NOMO-1 treated with dmso at 0.1 percent for 144 hours (cell line): ENCODE results near the gene FBLIM1.

Experiments
- DNase-seq: peaks from one replicate; lab custom pipeline; 2025; ENCODE audit not compliant: unreplicated experiment; lab: John Stamatoyannopoulos, UW

The FBLIM1 gene

DNA sequence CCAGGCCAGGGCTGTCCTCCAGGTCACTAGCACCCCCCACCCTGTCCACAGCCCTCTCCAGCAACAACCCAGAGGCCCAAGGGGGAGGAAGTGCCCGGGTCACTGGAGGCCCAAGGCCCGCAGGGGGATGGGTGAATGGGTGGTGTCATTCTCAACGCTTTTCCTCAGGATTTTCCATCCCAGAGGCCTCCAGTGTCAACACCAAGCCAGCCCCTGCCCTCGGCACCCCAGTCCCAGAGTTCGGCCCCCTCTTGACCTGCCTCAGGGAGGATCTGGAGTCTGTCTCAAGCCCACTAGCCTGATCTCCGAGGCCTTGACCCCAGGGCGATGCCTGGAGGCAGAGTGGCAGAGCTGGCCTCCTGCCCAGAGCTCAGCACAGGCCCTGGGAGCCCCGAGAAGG, 11.2 kb upstream of the FBLIM1 start:
- DNase-seq, result no peak

DNA sequence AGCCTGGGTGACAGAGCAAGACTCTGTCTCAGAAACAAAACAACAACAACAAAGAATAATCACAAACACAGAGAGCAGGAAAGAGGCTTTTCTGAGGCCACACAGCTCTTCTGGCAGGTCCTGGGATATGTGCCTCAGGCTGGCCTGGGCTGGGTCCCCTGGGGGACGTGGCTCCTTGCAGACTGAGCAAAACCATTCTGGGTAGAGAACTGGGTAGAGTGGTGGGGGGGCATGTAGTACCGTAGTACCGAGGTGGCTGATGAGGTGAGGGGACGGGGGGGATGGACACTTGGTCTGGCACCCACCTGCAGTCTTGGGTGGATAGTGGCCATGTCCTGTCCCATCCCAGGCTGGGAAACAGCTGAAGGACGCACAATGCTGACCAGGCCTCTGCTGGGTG, 10.3 kb upstream of the FBLIM1 start:
- no peak for DNase-seq

DNA sequence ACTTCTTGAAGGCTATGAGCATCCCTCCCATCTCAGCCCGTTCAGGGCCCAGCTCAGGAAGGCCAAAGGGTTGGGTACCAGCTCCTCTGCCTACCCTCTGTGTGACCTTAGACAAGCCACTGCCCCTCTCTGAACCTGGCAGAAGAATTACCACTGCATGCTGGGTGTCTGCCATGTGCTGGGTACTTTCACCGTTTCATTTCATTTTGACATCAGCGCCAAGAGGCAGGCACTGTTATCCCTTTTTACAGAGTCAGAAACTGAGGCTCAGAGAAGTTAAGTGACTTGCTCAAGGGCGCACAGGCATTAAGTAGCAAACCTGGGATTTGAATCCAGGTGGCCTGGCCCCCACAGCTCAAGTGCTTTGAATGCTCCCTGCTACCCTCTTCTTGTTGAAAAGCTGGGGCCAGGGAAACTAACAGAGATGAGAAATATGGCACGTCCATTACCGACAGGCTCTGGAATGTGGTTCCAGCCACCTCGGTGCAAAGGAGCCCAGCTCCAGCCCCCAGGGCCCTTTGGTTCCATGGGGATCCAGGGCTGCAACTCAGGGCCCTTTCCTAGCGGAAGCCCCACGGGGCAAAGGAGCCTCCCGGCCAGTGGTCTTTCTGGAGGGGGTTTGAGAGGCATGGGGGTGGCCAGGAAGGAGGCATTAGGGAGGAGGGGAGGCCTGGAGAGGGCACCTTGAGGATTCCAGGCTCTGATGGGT, 9.8 kb upstream of the FBLIM1 start:
- DNase-seq, result no peak

DNA sequence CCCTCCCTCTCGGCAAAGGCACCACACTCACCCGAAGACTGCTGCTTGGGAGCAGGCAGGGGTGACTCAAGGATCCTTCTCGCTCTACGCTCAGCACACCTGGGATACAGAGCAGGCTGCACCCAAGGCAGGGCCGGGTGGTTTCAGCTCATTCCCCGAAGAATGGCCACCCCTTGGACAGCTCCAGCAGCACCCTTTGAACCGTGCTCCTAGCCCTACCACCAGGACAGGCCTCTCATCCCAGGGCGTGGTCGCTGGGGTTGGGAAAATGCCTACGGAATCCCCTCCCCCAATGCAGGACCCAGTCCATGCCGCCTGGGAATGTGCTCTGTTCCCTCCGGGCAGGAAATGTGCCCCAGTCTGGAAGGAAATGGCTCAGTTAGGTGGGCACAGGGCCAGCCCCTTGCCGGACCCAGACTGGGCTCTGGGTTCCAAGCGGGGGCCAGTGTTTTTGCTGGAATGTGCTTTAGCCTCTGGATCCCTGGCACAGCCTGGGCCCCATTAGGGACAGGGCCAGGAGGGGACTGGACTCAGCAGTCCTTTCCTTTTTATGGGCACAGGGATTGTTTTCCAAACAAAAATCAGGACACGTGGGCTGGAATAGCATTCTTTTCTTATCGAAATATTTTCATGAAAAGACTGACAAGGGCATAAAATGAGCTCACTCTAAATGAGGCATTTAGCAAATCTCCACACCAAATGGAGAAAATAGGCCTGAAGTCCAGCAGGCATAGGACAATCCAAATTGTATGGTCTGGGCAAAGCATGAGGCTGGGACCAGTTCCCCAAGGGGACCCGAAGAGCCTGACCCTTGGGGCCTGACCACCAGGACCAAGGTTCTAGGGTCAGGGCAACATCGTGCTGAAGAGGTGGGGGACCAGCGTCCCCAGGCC, 8.9 kb upstream of the FBLIM1 start:
- DNase-seq, result no peak

DNA sequence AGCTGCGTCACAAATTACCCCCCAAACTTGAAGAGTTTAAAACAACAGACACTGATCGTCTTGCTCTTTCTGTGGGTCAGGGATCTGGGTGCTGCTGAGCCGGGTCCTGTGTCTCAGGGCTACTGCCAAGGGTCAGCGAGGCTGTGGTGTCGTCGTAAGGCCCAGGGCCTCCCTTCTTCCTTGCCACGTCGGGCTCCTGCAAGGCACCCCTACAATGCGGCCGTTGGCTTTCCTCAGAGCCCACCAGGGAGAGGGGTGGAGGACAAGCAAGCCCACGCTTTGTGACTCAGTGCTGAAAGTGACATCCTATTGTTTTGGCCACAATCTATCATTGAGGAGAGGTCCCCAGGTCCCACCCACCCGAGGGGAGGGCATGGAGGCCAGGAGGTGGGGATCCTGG, 7.7 kb upstream of the FBLIM1 start:
- DNase-seq, result no peak

DNA sequence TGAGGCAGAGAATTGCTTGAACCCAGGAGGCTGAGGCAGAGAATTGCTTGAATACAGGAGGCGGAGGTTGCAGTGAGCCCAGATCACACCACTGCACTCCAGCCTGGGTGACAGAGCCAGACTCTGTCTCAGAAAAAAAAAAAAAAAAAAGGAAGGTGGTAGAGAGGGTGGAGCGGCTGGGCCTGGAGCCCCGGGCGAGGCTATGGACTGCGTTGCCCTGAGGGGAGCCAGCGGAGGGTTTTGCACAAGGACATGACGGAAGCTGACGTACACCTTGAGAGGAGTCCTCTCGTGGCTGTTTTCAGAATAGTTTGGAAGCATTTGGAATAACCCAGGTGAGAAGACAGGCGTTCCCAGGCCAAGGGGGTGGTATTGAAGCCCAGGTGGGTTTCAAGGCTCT, 6.9 kb upstream of the FBLIM1 start:
- DNase-seq, result no peak

DNA sequence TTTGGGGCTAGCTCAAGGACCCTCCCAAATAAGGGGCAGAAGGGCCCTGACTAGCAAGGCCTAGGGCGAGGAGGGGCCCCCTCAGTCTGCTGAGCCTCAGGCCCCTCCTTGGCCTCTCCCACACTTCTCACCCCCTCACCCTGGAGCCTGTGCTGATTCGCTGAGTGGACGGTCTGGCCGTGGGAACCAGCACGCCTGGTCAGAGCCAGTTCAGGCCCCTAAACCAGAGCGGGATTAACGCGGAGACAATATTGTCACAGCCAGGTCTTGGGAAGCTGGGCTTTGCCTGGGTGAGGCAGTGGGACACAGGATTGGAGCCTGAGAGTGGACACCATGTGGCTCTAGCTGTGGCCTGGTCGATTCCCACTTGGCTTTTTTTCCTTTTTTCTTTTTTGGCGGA, 4.8 kb upstream of the FBLIM1 start:
- no peak for DNase-seq

DNA sequence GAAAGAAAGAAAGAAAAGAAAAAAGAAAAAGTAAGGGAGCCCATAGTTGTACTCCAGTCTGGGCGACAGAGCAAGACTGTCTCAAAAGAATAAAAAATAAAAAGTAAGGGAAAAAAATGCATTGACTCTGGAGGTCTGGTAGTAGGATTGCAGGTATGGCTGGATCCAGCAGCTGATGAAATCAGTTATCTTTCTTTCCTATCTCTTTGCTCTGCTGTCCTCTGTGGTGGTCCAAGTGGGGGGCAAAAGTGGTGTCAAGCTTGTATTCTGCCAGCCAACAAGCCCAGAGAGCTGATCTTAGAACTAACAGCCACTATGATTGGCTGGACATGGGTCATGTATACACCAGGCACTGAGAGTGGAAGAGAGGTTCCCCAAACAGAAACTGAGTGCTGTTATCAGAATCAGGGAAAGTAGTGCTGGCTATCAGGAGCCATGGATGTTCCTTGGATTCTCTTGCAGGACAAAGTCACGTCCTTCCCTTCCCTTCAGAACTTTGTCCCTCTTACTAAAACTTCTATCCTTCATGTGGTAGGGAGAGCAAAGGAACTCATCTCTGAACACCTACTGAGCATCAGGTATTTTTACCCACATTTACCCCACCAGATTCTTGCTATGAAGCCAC, 3.5 kb upstream of the FBLIM1 start:
- no peak for DNase-seq

DNA sequence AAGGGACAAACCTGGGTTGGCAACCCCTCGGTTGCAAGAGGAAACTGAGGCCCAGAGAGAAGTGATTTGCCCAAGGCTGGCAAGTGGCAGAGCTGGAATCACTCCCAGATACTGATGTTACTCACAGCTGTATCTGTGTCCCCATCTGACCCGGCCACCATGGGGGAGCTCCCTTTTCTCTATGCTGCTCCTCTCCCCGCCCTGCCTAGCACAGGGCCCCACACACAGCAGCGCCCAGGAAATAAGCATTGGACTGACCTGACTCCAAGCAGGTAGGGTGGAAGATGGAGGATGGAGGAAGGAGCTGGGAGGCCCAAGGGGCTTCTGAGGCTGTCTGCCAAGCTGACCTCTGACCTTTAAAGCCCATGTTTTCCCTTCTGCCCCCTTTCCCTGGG, 3.0 kb upstream of the FBLIM1 start:
- no peak for DNase-seq

DNA sequence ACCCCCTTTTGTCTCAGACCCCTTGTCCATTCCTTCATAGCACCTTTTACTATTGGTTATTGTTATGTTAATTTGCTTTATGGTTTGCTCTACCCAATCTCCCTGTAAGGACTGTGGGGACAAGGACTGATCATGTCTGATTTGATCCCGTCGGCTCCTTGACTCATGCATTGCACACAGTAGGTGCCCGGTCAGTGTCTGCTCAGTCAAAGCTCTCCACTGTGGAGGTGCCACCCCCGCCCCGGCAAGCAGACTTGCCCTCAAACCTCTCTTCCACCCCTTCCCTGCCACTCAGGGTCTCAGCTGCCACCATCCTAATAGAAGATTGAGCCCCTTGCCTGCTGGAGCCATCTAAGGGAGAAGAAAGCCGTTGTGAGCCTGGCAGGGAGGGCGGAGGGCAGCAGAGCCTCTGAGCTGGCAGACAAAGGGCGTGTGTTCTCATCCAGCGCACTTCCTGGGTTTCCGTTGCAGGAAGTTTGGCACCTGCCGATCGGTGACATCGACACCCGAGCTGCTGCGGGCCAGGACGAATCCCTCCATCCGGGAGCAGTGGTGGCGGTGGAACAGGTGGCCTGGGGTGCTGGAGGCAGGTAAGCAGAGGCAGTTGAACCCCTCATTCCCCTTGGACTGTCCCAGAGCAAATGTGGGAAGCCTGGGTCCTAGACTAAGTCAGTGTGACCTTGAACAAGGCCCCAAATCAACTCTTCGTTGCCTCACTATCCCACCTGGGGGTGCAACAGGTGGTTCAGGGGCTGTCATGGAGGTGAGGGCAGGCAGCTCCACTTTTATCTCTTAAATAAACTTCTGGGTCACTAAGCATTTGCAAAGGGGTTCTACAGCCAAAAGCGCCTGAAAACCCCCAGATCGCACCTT, 2.2 kb upstream of the FBLIM1 start:
- no peak for DNase-seq

DNA sequence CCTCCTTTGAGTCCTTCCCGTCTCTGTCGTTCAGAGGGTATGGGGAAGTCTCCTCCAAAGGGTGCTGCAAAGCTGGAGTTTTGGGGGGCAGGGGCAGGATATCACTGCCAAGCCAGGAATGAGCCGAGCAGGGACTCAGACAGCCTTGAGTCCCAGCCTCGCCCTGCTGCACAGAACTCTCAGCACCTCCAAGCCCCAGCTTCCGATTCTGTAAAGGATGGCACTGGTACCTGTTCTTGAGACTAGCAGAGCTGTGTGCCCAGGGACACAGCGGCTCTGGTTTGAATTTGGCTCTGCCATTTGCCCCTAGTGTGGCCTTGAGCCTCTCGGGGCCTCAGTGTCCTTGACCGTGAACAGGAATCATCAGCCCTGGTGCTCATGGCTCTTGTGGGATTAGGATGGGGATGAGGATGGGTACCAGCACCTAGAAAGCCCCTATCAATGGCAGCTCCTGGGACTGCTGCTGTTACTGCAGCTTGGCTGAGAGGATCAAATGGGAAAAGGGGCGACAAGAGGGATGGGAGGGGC, 1.5 kb upstream of the FBLIM1 start:
- no peak for DNase-seq

DNA sequence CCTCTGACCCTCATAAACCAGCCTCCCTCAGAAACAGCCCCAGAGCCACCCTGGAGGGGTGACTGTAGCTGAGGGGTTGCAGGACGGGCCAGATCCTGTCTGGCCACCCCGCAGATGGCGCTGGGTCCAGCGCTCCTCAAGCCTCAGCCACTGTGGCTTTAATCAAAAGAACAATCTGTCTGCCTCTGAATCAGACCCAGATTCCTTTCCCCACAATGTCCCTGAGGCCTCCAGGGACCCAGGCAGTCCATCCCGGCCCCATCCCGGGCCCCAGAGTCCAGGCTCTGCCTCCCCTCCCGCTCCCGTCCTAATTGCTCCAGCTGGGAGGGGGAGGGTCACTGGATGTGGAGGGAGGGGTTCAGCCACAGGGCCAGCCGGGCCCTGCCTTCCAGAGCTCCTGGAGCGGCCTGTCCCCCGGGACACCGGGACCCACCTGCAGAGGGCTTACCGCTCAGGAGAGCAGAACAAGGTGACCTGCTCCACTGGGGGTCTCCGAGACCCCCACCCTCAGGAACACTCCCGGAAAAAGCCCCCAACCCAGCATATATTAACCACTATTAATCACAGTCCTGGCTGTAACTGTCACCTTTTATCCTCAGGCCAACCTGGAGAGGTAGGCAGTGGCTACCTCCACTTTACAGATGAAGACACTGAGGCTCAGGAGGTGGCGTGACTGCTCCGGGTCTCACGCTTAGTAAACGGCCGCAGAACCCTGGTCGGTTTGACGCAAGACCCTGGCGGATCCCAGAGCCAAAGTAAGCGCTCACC, 836 bp upstream of the FBLIM1 start:
- DNase-seq, result no peak

DNA sequence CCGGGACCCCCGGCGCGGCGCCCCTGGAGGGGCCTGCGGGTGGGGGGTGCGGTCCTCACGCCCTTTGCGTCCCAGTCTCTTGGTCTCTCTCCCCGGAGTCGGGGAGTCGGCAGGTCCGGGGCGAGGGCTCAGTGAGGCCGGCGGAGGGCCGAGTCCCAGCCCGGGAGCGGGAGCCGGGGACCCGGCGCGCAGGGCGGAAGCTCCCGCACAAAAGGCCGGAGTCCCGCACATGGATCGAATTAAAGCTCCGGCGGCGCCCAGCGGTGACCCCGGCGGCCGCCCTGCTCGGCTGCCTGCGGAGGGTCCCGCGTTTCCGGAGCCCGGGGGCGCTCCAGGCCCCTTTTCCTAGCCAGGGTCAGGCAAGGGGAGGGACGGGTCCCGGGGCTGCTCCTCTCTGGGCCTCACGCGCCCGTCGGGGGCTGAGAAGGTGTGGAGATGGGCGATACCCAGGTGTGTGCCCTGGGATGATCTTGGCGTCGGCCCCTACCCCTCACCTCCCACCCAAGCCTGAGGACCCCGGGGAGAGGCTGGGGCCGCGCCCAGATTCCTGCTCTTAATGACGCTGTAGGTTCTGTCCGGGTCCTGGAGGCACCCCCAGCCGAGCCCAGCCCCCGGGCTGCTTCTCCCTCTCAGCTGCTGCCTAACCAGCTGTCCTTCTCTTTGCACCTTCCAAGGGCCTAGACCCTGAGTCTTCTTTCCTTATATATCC, 512 bp downstream of the FBLIM1 start:
- no peak for DNase-seq

DNA sequence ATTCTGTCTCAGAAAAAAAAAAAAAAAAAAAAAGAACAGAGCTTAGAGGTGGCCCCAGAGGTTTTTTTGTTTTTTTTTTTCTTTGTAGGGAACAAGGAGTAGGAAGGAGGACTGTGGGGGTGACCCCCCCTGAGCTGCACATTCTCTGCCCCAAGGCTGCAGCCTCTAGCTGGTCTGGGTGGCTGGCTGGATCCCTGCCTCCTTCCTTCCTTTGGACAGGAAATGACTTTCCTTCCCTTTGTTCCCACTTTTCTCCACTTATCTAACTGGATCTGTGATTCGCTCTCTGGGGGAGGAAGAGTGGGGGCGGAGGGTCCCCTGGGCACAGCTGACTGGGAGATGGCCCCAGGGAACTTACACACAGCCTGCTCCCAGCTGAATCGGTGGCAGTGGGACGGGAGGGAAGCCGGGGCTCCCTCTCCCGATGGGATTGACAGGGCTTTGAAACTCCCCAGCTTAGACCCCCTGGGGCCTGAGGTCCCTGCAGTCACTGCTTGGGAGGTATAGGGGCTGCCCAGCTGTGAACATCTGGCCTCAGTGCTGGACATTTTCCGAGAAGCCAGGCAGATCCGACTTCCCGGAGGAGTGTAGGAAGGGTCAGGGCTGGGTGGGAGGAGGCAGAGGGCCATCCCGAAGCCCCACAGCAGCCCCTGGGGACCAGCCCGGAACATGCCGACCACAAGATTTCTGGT, 2.1 kb downstream of the FBLIM1 start:
- DNase-seq, result no peak

DNA sequence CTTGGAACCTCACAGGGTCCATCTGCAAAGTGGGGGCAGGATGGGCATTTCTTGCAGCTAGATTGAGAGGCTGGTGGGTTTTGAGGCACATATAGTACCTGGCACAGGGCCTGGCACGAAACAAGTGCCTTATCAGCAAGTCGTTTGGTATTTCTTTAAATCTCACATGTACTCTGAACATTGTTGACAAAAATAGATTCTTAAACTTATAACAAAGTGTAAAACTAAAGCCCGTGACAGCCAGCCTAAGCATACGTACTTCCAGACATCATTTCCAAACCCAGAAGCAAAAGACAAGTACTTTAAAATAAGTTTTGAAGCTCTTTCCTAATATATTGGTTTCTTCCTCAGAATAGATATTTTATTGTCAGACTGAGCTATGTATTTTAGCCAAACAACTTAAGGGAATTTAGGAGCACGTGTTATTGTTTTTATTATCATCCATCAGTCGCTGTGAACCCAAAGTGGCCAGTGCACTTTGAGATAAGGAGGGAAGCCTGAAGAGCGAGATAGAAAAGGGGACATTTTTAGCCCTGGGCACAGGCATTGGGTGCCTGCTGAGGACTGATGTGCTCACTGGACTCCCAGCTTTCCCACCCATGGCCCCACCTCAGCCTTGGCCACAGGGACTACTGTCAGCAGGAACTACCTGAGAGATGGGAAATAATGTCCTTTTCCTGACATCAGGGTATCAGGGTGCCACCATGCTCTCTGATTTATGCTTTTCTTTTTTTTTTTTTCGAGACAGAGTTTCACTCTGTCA, 3.0 kb downstream of the FBLIM1 start:
- DNase-seq, result no peak

DNA sequence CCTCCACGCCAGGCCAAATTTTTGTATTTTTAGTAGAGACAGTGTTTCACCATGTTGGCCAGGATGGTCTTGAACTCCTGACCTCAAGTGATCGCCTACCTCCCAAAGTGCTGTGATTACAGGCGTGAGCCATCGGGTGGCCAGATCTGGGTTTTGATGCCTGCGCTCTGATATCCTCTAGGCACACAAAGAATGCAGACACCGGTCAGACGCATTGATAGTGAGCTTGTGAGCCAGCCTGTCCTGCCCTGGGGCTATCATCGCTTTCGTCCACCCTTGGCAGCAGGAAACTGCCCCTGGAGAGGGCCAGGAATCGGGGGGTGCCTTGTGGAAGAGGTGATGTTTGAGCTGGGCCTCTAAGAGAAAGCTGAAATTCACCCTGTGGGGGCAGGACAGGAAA, 4.0 kb downstream of the FBLIM1 start:
- no peak for DNase-seq

DNA sequence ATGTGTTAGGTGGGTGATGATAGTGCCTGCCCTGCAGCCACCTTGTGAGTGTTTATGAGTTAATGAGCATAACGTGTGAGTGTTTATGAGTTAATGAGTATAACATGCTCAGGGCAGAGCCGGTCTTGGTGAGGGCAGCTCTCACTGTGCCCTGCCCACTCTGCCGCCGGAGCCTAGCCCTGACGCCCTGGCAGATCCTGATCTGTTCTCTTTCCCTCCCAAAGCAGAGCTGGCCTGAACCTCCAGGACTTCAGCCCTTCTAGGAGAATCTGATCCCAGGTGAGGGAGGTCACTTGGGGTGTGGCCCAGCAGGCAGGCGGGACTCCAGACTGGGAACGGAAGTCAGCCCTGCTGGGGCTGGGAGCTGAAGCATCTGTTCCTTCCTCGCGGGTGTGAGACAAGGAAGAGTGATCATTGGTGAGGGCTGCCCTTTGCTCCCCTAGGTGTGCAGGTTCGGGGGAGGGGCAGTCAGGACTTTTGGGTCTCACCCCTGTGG, 5.7 kb downstream of the FBLIM1 start:
- DNase-seq, result no peak

DNA sequence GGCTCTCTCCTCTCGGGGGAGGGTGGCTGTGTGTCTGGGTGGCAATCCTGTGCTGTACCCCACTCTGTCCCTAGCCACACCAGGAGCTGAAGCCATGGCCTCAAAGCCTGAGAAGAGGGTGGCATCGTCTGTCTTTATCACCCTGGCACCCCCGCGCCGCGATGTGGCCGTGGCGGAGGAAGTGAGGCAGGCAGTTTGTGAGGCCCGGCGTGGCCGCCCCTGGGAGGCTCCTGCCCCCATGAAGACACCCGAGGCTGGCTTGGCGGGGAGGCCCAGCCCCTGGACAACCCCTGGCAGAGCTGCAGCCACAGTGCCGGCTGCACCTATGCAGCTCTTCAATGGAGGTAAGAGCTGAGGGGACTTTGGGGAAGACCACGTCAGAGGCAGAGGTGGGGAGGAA, 6.3 kb downstream of the FBLIM1 start:
- DNase-seq, result no peak
